ENCODE data around the gene MMP2. TPM values are rescaled to one million over a fixed set of nuclear protein-coding genes. Genes with fewer than 3 reads are reported as not detected.
A peak's percentile ranks its signal among the peaks of the same experiment; 100 is the strongest.

Gene MMP2
- total and polyA plus RNA-seq, 8 donors, result 17.7 to 206 (median 96.7) TPM

- Histone ChIP-seq H3K27ac (peak overlapping the region; percentile 31 to 86 (median 84)), H3K9me3 (no peaks in the 10 kb centered on the region), H3K4me1 (peaks cover 11 to 42% (median 19%) of the 10 kb centered on the region in 4 donors), H3K4me3 (peak overlapping the region; percentile 48 to 58 (median 52)), H3K36me3 (peaks cover 0 to 25% (median 15%) of the 10 kb centered on the region in 4 donors), H3K27me3 (peaks cover 3 to 40% (median 19%) of the 10 kb centered on the region in 3 donors)
- intact Hi-C loops (cut with DNase I; ENCODE audit: low total_unique reads), result no loop called here
- no peak for TF ChIP-seq POLR2AphosphoS5 (IDR thresholded peaks at IDR 0.05)
- no peak for TF ChIP-seq POLR2A (IDR thresholded peaks at IDR 0.05)
- no peak for TF ChIP-seq CTCF (IDR thresholded peaks at IDR 0.05)
- TF ChIP-seq EP300 (IDR thresholded peaks at IDR 0.05), result no peak
- no peak for DNase-seq
- WGBS, 5 donors, result 55 to 66% (median 62%) methylated on average over 4 of the region's 4 CpGs
Measured at GRCh38 chr16:55481023-55481422, 2.0 kb downstream of the MMP2 start.

GRCh38 chr16:55482056-55482455 is 3.1 kb downstream of the MMP2 start:
- Histone ChIP-seq H3K9me3 (no peaks in the 10 kb centered on the region), H3K4me1 (peaks cover 11 to 33% (median 19%) of the 10 kb centered on the region in 4 donors), H3K27me3 (peaks cover 3 to 40% (median 19%) of the 10 kb centered on the region in 3 donors), H3K36me3 (peaks cover 0 to 25% (median 15%) of the 10 kb centered on the region in 4 donors), H3K27ac (peak overlapping the region in 2 of 5 donors; percentile 16 to 86), H3K4me3 (peak overlapping the region in 3 of 4 donors; percentile 5 to 58 (median 48))
- no peak for DNase-seq
- TF ChIP-seq CTCF (IDR thresholded peaks at IDR 0.05) (no peak), POLR2AphosphoS5 (IDR thresholded peaks at IDR 0.05) (no peak), EP300 (IDR thresholded peaks at IDR 0.05) (no peak)
- intact Hi-C loops (cut with DNase I; ENCODE audit: low total_unique reads), result no loop called here
- WGBS, 5 donors, result 58 to 72% (median 63%) methylated on average over 2 of the region's 2 CpGs

- peak overlapping the region; percentile 37 to 81 (median 44) for H3K27ac ChIP-seq
- WGBS, 5 donors, result 70 to 77% (median 73%) methylated on average over 13 of the region's 13 CpGs
- DNase-seq, result peak in 1 of 2 donors; percentile 42
- no peaks in the 10 kb centered on the region for H3K9me3 ChIP-seq
- peaks cover 0 to 4% (median 2%) of the 10 kb centered on the region in 4 donors for H3K4me1 ChIP-seq
- intact Hi-C loops (cut with DNase I; ENCODE audit: low total_unique reads), result no loop called here
- H3K36me3 ChIP-seq, result peaks cover 0 to 48% (median 34%) of the 10 kb centered on the region in 4 donors
- TF ChIP-seq POLR2AphosphoS5 (IDR thresholded peaks at IDR 0.05) (peak in 2 of 3 donors; percentile 23 to 40), EP300 (IDR thresholded peaks at IDR 0.05) (no peak), CTCF (IDR thresholded peaks at IDR 0.05) (no peak), POLR2A (IDR thresholded peaks at IDR 0.05) (no peak)
- no peak overlapping the region for H3K4me3 ChIP-seq
- H3K27me3 ChIP-seq, result no peaks in the 10 kb centered on the region
Measured at GRCh38 chr16:55487048-55487803, 8.2 kb downstream of the MMP2 start.

GRCh38 chr16:55488306-55488705 is 9.3 kb downstream of the MMP2 start:
- H3K4me3 ChIP-seq, result no peak overlapping the region
- TF ChIP-seq EP300 (IDR thresholded peaks at IDR 0.05) (no peak), POLR2A (IDR thresholded peaks at IDR 0.05) (no peak), CTCF (IDR thresholded peaks at IDR 0.05) (no peak), POLR2AphosphoS5 (IDR thresholded peaks at IDR 0.05) (no peak)
- H3K36me3 ChIP-seq, result peaks cover 0 to 48% (median 33%) of the 10 kb centered on the region in 4 donors
- no peaks in the 10 kb centered on the region for H3K9me3 ChIP-seq
- DNase-seq, result no peak
- intact Hi-C loops (cut with DNase I; ENCODE audit: low total_unique reads), result no loop called here
- H3K27ac ChIP-seq, result peak overlapping the region in 2 of 5 donors; percentile 50 to 81
- no peaks in the 10 kb centered on the region for H3K27me3 ChIP-seq
- H3K4me1 ChIP-seq, result peaks cover 0 to 4% (median 2%) of the 10 kb centered on the region in 4 donors
- 85 to 92% (median 88%) methylated on average over 12 of the region's 12 CpGs for WGBS, 5 donors
